Measurements from ENCODE around the gene MTCL1.

Gene MTCL1

DNA sequence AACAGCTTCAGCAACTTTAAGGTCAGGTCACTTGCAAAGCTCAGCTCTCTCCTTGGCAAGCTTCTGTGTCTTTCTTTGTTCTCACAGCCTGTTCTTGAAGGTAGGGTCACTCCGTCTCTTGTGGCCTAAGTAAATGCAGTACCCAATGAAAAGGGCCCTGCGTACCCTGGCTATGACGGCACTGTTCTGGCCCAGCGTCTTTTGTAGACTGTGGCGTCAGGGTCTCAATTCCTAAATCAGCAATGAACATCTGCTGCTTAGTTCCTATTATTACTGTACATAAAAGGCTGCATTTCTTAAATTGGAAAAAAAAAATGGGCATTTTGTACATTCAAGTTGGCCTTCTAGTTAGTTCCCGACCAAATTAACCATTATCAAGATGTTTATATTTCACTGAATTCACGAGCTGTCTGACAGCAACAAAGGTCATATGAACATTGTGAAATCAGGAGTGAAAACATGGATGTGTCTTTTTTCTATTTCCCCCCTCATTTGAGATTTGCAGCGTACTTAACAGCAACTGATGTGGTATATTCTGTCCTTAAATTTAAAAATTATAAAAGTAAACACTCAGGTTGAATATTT, 17.0 kb upstream of the MTCL1 start:
- no peak for FAIRE-seq

GRCh38 chr18:8688816-8689215, 16.5 kb upstream of the MTCL1 start:
- no peak for FAIRE-seq

DNA sequence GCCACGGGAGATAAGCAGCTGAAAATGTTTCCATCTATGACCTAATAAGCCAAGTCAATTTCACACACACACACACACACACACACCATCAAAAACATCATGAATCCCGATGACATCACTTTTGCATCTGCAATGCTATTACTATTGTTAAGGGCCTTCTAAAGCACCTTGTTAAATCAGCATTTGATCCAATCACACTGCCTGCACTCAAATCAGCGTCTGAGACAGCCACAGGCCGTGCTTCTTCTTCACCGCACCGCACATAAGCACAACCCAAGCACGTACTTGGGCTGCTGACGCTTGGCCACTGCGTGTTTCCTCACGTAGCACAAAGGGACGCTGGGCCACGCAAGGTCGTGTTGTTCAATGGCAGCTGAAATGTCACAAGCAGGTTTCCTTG, 15.8 kb upstream of the MTCL1 start:
- no peak for FAIRE-seq

GRCh38 chr18:8694891-8695290, 10.5 kb upstream of the MTCL1 start:
- no peak for FAIRE-seq

DNA sequence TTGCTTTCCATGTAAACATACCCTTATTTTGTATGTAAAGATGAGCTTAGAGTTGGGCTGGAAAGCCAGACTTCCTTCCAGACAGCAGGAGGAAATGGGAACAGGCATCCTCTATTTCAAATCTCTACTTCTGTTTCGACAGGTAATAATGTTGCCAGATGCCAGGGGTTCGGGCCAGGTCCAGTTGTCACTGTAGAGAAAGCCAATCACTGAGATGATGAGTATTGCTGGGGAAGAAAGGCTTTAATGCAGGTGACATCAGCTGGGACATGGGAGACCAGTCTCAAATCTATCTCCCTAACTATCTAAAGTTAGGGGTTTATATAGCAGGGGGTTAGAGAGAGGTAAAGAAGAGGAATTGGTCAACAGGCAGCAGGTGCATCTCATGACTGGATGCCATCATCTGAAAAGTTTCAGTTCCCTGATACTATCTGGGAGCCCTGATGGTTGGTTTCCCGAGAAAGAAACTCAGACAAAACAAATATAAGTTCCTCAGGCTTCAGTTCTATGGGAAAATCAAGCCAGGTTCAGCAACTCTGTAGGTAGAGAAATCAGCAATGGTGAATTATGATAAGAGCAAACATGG, 9.3 kb upstream of the MTCL1 start:
- FAIRE-seq = no peak

DNA sequence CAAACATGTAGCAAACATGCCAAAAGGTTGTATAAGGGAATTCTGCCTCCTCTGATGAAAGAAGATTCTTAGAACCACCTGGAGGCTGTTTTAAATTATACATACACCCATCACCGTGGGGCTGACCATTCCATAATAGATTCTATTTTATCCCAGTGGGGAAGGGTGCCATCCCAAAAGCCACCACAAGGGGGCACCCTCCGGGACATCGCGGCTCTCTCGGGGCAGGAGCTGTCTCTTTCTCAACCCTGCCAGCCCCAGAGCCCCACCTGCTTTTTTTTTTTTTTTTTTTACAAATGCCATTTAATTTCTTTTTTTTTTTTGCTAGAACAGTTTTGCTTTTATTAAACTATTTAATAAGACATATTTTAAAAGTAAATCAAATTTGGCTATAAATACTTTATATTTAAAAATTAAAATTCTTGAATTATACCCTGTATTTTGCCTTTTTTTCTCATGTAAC, 8.6 kb upstream of the MTCL1 start:
- peak; percentile 96 for FAIRE-seq

GRCh38 chr18:8699126-8699525, 6.2 kb upstream of the MTCL1 start:
- peak; percentile 6 for FAIRE-seq

DNA sequence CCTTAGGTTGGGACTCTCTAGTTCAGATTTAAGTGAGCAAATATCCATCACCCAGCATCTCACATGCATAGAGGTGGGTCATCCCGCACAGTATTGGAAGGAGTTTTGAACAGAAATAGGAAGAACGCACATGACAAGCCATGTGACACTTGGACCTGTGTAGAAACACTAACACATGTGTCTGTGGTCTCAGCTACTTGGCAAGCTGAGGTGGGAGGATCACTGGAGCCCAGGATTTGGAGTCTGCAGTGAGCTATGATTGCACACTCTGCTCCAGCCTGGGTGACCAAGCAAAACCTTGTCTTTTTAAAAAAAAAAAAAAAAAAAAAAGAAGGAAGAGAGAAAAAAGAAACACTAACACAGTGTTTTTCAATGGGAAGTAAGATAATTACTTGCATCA, 5.4 kb upstream of the MTCL1 start:
- no peak for FAIRE-seq

- FAIRE-seq = no peak
Measured at GRCh38 chr18:8701546-8702118, 3.7 kb upstream of the MTCL1 start.

DNA sequence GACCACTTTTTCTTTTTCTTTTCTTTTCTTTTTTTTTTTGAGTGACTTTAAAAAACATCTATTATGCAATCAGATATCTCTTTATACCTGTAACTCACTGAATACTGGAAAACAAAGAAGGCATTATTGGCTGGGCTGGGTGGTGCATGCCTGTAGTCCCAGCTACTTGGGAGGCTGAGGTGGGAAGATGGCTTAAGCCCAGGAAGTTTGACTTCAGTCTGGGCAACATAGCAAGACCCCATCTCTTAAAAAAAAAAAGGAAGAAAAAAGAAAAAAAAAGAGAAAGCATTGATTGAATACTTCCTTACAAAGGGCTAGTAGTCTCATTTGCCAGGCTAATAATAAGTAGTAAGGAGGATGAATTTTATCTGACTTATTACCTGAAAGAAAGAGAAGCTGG, 2.7 kb upstream of the MTCL1 start:
- no peak for FAIRE-seq

DNA sequence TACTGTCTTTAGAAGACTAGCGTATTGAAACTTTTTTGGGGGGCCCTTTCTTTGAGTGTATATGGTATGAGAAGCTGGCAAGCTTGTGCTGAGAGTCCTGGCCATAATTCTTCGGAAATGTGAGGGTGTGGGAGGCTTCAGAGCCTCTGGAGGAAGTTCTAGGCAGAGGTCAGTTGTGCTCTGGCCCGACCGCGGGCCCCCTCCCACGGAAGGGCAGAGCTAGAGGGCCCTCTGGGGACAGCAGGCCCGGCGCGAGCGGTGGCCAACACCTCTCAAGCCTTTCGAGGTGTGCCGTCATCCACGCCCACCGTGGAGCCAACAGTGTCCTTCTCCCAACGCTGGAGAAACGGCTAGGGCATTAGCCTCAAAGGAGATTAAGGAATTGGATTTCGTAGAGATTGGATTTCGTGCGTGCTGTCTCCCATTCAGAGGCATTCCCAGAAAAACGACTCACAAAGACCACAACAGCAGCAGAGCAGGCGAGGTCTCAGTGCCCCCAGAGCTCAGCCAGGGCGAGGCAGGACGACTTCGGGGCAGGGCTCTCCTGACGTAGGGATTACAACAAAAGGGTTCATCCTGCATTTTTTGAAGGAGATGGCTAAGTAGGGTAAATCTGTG, 2.2 kb upstream of the MTCL1 start:
- no peak for FAIRE-seq

DNA sequence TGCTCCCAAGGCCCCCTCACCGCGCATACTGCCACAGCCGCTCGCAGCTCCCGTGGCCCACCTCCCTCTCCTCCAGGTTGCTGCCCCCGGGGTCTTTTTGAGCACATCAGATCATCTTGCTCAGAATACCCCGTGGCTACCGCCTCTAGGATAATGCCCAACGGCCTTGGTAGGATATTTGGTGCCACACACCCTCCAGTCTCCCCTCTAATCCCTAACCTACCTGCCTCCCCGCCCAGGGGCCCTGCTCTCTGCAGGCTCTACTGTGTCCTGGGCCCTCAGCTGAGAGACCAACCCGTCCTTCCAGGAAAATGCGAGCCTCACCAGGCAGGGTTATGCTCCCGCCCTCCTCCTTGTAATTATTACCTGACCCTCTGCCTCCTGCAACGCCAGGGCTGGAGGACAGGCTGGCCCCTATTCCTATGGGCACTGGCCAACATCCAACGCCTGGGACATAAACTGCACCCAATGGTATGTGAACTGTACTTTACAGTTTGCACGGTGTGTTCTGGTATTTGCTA, 1.5 kb upstream of the MTCL1 start:
- FAIRE-seq = no peak

DNA sequence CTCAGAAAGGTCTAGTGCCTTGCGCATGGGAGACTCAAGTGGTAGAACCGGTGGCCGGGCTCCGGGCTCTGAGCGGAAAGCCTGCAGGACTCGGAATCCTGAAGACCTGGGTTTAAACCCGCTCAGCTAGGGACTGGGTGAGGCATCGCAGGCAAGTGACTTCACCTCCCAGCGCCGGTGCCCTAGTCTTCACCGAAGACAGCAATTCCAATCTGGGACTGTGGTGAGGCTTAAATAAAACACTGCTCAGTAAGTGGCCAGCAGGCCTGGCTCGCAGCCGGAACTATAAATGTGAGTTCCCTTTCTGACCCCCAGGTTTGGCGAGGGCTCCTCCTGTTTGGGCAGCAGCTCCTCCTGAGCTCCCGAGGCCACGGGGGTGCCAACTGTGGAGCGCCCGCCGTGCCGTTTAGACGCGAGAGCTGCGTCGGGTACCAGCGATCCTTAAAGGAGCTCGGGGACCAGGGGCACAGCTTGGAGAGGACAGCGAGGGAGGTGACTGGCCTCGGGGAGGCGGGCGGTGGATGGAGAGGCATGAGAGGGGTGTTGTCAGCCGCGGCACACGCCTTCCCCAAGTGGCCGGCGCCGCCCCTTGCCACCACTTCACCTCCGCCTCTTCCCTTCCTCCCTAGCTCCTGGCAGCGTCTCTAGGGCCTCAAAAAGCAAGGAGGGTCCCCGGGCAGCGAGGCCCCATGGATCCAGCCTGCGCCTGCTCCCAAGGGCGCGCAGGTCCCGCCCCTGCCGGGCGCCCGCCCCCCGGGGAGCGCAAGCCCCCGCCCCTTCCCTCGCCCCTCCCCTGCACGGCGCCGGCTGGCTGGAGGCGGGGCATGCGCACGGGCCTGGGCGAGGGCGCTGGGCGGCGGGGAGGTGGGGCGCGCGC, 757 bp upstream of the MTCL1 start:
- FAIRE-seq = no peak

DNA sequence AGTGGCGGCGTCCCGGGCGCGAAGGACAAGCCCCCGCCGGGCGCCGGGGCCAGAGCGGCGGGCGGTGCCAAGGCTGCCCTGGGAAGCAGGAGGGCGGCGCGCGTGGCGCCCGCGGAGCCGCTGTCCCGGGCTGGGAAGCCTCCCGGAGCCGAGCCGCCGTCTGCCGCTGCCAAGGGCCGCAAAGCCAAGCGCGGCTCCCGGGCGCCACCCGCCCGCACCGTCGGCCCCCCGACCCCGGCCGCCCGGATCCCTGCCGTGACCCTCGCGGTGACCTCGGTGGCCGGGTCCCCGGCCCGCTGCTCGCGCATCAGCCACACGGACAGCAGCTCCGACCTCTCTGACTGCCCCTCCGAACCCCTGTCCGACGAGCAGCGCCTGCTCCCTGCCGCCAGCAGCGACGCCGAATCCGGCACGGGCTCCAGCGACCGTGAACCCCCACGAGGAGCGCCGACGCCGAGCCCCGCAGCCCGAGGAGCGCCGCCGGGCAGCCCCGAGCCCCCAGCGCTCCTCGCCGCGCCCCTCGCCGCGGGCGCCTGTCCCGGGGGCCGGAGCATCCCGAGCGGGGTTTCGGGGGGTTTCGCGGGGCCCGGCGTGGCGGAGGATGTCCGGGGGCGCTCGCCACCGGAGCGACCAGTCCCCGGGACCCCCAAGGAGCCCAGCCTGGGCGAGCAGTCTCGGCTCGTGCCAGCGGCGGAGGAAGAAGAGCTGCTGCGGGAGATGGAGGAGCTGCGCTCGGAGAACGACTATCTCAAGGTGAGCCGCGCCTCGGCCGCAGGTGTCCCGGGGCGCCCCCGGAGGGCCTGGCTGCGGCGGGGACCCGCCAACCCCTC, 820 bp downstream of the MTCL1 start:
- FAIRE-seq = no peak

GRCh38 chr18:8706791-8707555, 1.6 kb downstream of the MTCL1 start:
- FAIRE-seq = no peak

GRCh38 chr18:8707556-8708300, 2.4 kb downstream of the MTCL1 start:
- no peak for FAIRE-seq

DNA sequence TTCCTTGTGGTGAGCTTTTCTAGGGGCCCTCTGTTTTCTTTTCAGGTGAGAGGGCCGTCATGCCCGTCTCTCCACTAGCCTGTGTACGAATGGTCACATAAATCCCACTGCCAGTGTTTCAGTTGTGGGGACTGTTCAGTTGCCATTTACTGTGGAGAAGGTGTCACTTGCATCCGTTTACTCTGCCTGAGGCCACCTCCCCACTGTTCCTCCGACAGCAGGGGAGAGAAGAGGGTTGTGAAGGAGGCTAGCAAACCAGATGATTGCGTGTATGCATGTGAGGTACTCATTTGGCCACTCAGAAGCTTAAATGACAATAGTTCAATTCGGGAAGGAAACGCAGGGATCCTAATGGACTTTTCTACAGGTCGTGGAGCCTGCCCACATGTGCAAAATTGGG, 3.3 kb downstream of the MTCL1 start:
- FAIRE-seq = no peak

- no peak for FAIRE-seq
Measured at GRCh38 chr18:8709248-8710059, 4.1 kb downstream of the MTCL1 start.

DNA sequence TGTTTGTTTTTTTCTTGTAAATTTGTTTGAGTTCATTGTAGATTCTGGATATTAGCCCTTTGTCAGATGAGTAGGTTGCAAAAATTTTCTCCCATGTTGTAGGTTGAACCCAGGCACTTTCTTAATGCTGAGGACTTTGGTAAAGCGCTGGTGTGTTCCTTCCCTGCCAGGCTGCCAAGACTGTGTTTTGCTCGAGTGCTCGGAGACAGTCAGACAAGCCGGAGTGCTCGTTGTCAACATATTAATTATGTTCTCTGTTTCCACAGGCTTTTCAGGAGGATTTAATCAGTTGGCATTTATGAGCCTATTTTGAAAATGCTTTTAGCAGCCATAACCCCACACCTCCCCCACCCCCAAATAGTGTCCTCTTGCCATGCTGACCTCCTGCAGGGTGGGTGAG, 6.4 kb downstream of the MTCL1 start:
- no peak for FAIRE-seq

DNA sequence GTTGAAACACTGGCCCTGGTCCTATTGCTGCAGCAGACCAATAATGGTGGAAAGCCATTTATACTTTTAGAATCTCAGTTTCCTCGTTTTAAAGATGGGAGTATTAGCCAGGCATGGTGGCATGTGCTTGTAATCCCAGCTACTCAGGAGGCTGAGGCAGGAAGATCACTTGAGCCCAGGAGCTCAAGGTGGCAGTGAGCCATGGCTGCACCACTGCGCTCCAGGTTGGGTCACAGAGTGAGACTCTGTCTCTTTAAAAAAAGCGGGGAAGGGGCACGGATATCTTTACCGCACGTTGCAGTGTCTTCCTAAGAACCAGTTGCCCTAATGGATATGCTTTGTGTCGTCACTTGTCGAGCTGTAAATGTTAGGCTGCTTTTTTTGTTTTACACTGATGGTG, 8.3 kb downstream of the MTCL1 start:
- no peak for FAIRE-seq

Measured in A204.1 (cell line).